Activated B cell treated with CpG ODN at 0.5 μM for 24 hours (primary cell): ENCODE data around the gene OR5I1. TPM values are rescaled to one million over a fixed set of nuclear protein-coding genes. Genes with fewer than 3 reads are reported as not detected.
"Not testable (repeated sequence)": the region's sequence is repeated elsewhere in the genome, so short reads cannot be mapped to it uniquely, and the experiment has no call there.

Source experiments
- ATAC-seq: fragments of 200-7000 bp; cut with Tn5 transposase; one replicate; pipeline ENCODE4 v1.10.0; 2021; ENCODE audit warnings: low read depth, mild to moderate bottlenecking, moderate library complexity
- CTCF ChIA-PET: fragments of 350-600 bp; sonication (Branson Sonifier 250); formaldehyde crosslinking; loops from one replicate; lab custom pipeline; 2021; ENCODE audit warnings: antibody characterized with exemption; lab: Charles Lee
- POLR2A ChIA-PET: fragments of 350-600 bp; sonication (Branson Sonifier 250); formaldehyde crosslinking; loops from one replicate; lab custom pipeline; 2021; ENCODE audit warnings: antibody characterized with exemption; lab: Charles Lee
- DNase-seq: peaks from one replicate; pipeline ENCODE4 v3.0.0; 2022
- H3K27ac Mint-ChIP-seq: one replicate; pipeline ENCODE4 v1.8.0; 2020; ENCODE audit warnings: mixed read lengths
- H3K27me3 Mint-ChIP-seq: one replicate; pipeline ENCODE4 v1.8.0; 2021; ENCODE audit warnings: mixed read lengths
- H3K36me3 Mint-ChIP-seq: one replicate; pipeline ENCODE4 v1.8.0; 2021; ENCODE audit warnings: low read depth, mixed read lengths
- H3K4me1 Mint-ChIP-seq: one replicate; pipeline ENCODE4 v1.8.0; 2021; ENCODE audit warnings: mixed read lengths
- H3K4me3 Mint-ChIP-seq: one replicate; pipeline ENCODE4 v1.8.0; 2020; ENCODE audit warnings: mild to moderate bottlenecking, mixed read lengths
- H3K9me3 Mint-ChIP-seq: one replicate; pipeline ENCODE4 v1.8.0; 2020; ENCODE audit warnings: mixed read lengths
- CTCF ChIP-seq: fragments of 200-600 bp; IDR thresholded peaks from one replicate; pipeline ENCODE4 v1.8.0; 2022; ENCODE audit warnings: antibody characterized with exemption, mild to moderate bottlenecking
- intact Hi-C: fragments of 100-400 bp; cut with micrococcal nuclease; formaldehyde crosslinking; loops from one replicate; pipeline ENCODE4 v1.15.1; 2024
- total RNA-seq: library from RNA; stranded (reverse); gene quantifications from 2 replicates; pipeline ENCODE4 v1.2.3, GENCODE V29; 2022

The OR5I1 gene
- total RNA-seq, 1 donor from 2014 or later = not detected

- H3K36me3 Mint-ChIP-seq = no peaks in the 10 kb centered on the region
- intact Hi-C loops = no loop called here
- ChIA-PET CTCF (no interaction called here), POLR2A (no interaction called here)
- H3K27ac Mint-ChIP-seq = no peak overlapping the region
- no peak for ATAC-seq
- H3K4me1 Mint-ChIP-seq = no peaks in the 10 kb centered on the region
- TF ChIP-seq CTCF = no peak
- H3K9me3 Mint-ChIP-seq = peaks cover 3% of the 10 kb centered on the region
- DNase-seq = no peak
- H3K27me3 Mint-ChIP-seq = no peaks in the 10 kb centered on the region
- H3K4me3 Mint-ChIP-seq = no peak overlapping the region
These were observed 33.9 kb downstream of the OR5I1 start for GRCh38 chr11:55902308-55902707.

GRCh38 chr11:55895216-55895615 is 41.0 kb downstream of the OR5I1 start:
- H3K27ac Mint-ChIP-seq = no peak overlapping the region
- no peaks in the 10 kb centered on the region for H3K4me1 Mint-ChIP-seq
- no peak overlapping the region for H3K4me3 Mint-ChIP-seq
- POLR2A ChIA-PET = no interaction called here
- ATAC-seq = no peak
- CTCF ChIA-PET = no interaction called here
- H3K27me3 Mint-ChIP-seq = no peaks in the 10 kb centered on the region
- no peaks in the 10 kb centered on the region for H3K36me3 Mint-ChIP-seq
- intact Hi-C loops = no loop called here
- TF ChIP-seq CTCF = no peak
- peaks cover 15% of the 10 kb centered on the region for H3K9me3 Mint-ChIP-seq
- no peak for DNase-seq

DNA sequence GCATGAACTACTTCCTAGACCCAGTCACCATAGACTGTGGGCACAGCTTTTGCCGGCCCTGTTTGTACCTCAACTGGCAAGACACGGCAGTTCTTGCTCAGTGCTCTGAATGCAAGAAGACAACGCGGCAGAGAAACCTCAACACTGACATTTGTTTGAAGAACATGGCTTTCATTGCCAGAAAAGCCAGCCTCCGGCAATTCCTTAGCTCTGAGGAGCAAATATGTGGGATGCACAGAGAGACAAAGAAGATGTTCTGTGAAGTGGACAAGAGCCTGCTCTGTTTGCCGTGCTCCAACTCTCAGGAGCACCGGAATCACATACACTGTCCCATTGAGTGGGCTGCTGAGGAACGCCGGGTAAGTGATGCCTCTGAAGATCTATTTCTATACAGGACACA is 50.7 kb downstream of the OR5I1 start:
- intact Hi-C loops, H3K4me3 Mint-ChIP-seq, DNase-seq, CTCF ChIA-PET, H3K27ac Mint-ChIP-seq, H3K4me1 Mint-ChIP-seq, H3K9me3 Mint-ChIP-seq, ATAC-seq, H3K27me3 Mint-ChIP-seq, H3K36me3 Mint-ChIP-seq, POLR2A ChIA-PET: not testable (repeated sequence)

Other genes starting within 250 kb of the OR5I1 start
- gene OR5D13, start 163.0 kb downstream of the OR5I1 start, total RNA-seq = not detected in 2 replicates
- not detected in 2 replicates for gene OR5D14, start 140.8 kb downstream of the OR5I1 start, total RNA-seq
- gene OR5L1, start 125.0 kb downstream of the OR5I1 start, total RNA-seq = not detected in 2 replicates
- gene OR5D18, start 116.8 kb downstream of the OR5I1 start, total RNA-seq = not detected in 2 replicates
- not detected in 2 replicates for gene OR5L2, start 109.2 kb downstream of the OR5I1 start, total RNA-seq
- not detected in 2 replicates for gene OR5D16, start 97.6 kb downstream of the OR5I1 start, total RNA-seq
- not detected in 2 replicates for gene TRIM51, start 53.1 kb downstream of the OR5I1 start, total RNA-seq
- gene OR5W2, start 21.8 kb downstream of the OR5I1 start, total RNA-seq = not detected in 2 replicates
- gene OR10AG1, start 33.5 kb upstream of the OR5I1 start, total RNA-seq = not detected in 2 replicates
- not detected in 2 replicates for gene OR5F1, start 58.2 kb upstream of the OR5I1 start, total RNA-seq
- gene OR5AS1, start 91.3 kb upstream of the OR5I1 start, total RNA-seq = not detected in 2 replicates
- not detected in 2 replicates for gene OR8I2, start 156.9 kb upstream of the OR5I1 start, total RNA-seq
- not detected in 2 replicates for gene OR8H2, start 167.3 kb upstream of the OR5I1 start, total RNA-seq
- not detected in 2 replicates for gene OR8H3, start 186.0 kb upstream of the OR5I1 start, total RNA-seq
- not detected in 2 replicates for gene OR8J3, start 203.8 kb upstream of the OR5I1 start, total RNA-seq
- not detected in 2 replicates for gene OR8K5, start 223.9 kb upstream of the OR5I1 start, total RNA-seq
- gene OR5J2, start 240.2 kb upstream of the OR5I1 start, total RNA-seq = not detected in 2 replicates